ENCODE measurements around the gene MSX2. TPM values are rescaled to one million over a fixed set of nuclear protein-coding genes. Genes with fewer than 3 reads are reported as not detected.

MSX2 gene
- polyA plus RNA-seq, 10 donors: 0.52 to 2.1 (median 0.72) TPM

- DNase-seq: no peak
These were observed 6.4 kb upstream of the MSX2 start for GRCh38 chr5:174717826-174718455.

GRCh38 chr5:174718880-174719610 lies 5.3 kb upstream of the MSX2 start:
- DNase-seq: no peak

- no peak for DNase-seq
These were observed 4.4 kb upstream of the MSX2 start for GRCh38 chr5:174719793-174720611.

GRCh38 chr5:174720612-174721529 lies 3.5 kb upstream of the MSX2 start:
- DNase-seq: no peak

- DNase-seq: no peak
These were observed 2.6 kb upstream of the MSX2 start for GRCh38 chr5:174721530-174722432.

- DNase-seq: no peak
These were observed 1.9 kb upstream of the MSX2 start for GRCh38 chr5:174722500-174722899.

GRCh38 chr5:174723315-174723978 lies 935 bp upstream of the MSX2 start:
- no peak for DNase-seq

- peak in 2 of 3 donors; percentile 9 to 22 for DNase-seq
These were observed 351 bp upstream of the MSX2 start for GRCh38 chr5:174723979-174724483.

- DNase-seq: no peak
These were observed 1.0 kb downstream of the MSX2 start for GRCh38 chr5:174725261-174725990.

- no peak for DNase-seq
These were observed 1.7 kb downstream of the MSX2 start for GRCh38 chr5:174725991-174726601.

- DNase-seq: no peak
These were observed 2.8 kb downstream of the MSX2 start for GRCh38 chr5:174726916-174727793.

GRCh38 chr5:174727794-174728680 lies 3.7 kb downstream of the MSX2 start:
- no peak for DNase-seq

GRCh38 chr5:174729075-174729680 lies 4.8 kb downstream of the MSX2 start:
- DNase-seq: no peak

- no peak for DNase-seq
These were observed 7.0 kb downstream of the MSX2 start for GRCh38 chr5:174731214-174732035.

All from muscle of back (tissue), 11 donors.